Measurements from ENCODE around the gene GLO1.

Gene GLO1

DNA sequence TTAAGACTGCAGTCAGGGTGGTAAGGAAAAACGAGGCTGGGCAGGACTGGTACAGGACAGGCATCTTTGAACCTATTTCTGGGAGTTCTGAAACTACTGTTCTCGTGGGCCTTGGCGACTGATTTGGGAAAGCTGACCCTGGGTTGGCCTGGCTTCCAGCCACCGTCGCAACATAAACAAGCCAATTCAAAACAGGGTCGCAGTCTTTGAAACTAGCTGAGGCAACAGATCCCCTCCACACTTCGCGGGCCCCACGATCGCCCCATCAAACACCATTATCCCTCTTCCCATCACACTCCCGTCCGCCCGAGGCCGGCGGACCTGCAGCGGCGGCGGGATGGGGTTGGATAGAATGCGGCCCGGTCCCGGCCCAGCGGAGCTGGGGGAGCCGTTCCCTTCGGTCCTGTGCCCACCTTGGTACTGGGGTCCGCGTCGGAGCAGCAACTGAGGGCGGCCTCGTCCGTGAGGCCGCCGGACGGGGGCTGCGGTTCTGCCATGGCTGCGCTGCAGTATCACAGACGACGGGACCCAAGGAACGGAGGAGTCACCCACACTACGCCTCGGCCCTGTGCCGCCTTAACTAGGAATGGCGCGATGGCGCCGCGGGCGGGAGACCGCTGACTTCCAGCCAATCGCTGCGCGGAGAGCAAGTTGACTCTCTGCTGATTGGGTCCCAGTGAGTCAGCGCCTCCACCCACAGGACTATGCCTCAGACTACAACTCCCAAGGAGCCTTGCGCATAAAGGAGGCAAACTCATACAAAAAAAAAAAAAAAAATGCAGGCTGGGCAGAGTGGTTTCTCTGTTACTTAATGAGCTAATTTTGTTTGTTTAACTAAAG is at the start of gene GLO1:
GLO1 (minus strand) TSS at position 588 of the 840 bp plus-strand sequence; CDS start at position 497, 91 bp downstream.
- peak; percentile 96 for DNase-seq

DNA sequence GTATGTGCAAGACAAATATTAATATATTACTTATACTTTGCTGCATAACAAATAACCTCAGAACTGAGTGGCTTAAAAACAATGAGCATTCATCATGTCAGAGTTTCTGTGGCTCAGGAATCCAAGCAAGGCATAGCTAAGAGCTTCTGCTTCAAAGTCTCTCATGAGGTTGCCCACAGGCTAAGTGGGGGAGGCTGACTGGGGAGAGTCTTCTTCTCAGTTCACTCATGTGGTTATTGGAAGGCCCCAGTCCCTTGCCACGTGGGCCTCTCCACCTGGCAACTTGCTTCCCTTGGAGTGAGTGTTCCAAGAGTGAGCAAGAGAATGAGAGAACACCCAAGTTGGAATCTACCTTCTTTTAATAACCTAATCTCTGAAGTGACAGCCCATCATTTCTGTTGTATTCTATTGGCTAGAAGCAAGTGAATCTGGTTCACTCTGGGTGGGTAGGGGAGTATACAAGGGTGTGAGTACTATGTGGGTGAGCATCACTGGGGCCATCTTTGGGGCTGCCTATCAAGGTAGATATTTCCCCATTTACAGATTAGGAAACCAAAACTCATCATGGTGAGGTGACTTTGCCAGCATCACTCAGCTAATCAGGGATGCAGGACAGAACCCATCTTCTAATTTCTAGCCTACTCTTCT is 48.1 kb upstream of the GLO1 start:
- no peak for DNase-seq

DNA sequence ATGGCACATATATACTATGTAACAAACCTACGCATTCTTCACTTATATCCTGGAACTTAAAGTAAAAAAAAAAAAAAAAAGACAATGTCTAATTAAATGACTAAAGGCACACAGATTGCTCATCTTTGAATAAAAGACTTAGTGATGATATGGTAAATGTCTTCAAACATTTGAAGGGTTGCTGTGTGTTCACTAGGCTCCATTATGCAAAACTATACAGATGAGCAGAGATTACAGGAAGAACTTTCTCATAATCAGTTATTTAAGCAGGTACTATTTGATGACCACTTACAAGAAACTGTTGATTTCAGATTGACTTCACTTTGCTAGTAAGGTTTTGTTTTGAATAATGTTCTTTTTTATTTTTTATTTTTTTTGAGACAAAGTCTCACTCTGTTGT is 46.5 kb upstream of the GLO1 start:
- no peak for DNase-seq

DNA sequence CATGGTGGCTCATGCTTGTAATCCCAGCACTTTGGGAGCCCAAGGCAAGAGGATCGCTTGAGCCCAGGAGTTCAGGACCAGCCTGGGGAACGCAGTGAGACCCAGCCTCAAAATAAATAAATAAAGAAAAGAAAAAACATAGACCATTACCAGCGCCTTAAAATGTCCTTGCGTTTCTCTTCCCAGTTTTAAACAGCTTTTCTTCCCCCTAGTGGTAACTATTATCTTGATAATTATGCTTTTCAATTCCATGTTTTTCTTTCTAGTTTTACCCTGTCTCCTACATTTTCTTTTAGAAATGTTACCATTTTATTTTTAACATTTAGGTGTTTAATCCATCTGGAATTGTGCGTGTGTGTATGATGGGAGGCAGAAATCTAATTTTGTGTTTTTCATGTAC is 36.6 kb upstream of the GLO1 start:
- DNase-seq = no peak

DNA sequence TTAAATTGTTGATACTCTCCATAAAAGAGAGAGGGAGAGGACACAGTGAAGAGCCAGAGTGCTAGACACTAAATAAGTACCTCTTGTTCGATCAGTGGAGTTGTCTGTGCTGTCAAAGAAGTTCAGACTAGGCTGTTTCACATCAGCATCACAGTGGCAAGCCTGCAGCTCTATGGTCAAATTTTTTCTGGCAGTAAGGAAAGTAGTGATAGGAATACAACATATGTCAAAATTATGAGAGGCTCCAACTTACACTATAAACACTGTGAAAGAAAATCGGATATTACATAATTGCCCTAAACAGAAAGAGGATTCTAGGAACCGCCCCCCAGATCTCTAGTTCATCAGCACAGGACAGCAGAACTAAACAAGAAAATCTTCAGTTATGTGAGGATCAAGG is 35.3 kb upstream of the GLO1 start:
- no peak for DNase-seq

DNA sequence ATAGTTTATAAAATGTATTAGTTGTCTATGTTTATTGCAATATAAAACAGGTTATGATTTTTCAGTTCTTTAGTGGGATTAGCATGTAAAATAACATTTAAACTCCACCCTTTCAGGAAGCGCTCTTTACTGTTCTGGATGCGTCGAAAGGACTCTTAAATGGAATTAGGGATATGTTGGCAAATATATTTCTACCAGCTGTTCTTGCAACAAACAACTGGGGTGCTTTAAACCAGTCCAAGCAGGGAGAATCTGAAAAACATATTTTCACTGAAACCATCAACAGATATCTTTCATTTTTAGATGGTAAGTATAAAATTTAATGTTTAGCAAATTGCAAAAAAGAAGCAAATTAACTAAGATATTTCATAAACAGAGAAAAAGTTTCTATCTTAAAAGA is 34.0 kb upstream of the GLO1 start:
- no peak for DNase-seq

DNA sequence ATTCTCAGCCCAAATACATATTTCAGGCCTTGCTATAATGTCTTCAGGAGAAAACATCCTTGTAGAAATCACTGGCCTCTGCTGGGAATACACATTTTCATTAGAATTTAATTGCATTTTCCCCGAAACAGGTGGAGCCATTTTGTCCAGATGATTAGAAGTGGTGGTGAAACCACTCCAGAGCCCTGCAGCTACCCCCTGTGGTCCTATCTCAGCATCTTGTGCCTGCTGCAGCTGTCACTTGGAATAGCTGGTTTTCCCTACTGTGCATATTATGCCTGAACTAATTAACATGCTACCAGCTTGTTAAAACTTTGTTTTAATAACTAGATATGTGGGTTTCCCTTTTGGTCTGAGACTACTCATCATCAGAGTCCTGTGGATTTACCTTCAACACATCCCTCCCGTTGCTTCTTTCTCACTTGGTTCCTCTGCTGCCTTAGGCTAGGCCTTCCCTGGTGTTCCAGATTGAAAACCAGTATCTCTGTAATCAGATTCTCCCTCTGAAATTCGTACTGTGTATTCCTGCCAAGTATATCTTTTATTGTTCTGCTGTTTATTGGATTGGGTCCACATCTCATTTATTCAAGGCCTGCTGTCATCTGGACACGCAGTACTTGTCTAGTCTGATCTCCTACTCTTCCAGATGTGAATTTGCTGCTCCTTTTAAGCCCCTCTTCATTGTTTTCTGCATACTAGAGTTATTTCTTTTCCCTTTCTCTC is 27.4 kb upstream of the GLO1 start:
- no peak for DNase-seq

DNA sequence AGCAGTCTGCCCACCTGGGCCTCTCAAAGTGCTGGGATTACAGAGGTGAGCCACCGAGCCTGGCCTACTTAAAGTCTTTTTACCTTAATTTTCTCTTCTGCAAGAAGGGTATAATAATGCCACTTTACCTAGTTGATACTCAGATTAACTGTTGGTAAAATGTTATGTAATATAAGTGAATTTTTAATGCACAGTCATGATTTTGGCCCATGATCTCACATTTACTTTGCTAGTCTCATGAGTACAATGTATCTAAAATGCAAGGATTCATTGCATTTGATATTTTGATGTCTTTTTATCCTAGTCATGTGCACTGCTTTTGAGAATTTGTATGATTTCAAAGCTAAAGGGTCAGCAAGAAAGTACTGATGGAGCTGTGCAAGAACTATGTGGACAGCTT is 25.3 kb upstream of the GLO1 start:
- DNase-seq = no peak

DNA sequence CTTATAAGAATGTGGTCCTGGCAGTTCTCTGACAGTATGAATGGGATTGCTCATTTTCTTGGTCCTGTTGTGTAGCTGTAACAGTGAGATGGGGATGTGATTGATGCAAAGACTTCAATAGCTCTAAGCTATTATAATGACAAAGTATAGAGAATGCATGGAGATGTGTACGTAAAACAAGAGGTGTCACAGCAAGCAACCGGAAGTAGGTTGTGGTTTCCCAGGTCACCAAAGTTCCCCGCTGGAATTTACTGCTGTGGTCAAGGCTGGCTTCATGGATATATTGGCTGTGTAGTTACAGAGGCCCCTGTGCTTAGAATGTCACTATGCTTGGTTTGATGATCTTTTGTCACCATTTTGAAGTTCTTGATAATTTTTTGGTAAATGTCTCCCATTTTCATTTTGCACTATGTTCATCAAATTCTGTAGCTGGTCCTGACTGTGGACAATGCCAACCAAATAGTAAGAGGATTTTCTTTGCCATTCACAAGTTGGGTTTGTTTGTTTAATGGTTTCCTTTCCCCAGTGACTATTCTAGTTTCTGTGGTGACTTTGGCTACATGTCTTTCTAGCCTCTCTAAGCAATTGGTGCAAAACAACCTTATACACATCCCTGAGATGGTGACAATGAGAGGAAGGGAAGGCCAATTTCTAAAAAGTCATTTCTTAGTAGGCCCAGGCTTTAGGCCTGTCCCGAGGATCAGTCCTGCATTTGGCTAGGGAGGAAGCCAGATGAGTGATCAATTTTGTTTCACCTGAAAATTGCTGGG is 22.7 kb upstream of the GLO1 start:
- DNase-seq = no peak

DNA sequence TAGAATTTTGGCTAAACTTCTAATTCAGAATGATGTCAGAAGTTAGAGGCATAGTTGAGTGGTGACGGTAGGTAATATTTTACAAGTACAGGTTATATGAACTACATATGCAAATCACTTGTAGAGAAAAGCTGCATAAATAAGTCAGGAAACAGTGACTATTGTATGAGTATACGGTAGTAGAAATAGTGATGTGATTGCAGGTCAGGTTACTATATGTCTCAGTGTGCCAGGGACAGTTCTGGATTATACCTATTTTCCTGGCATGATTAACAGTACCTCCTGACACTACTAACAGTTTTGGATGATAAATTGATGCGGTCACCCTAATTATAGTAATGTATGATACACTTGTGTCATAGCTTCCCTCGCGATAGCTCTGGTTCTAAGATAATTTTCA is 21.4 kb upstream of the GLO1 start:
- no peak for DNase-seq

DNA sequence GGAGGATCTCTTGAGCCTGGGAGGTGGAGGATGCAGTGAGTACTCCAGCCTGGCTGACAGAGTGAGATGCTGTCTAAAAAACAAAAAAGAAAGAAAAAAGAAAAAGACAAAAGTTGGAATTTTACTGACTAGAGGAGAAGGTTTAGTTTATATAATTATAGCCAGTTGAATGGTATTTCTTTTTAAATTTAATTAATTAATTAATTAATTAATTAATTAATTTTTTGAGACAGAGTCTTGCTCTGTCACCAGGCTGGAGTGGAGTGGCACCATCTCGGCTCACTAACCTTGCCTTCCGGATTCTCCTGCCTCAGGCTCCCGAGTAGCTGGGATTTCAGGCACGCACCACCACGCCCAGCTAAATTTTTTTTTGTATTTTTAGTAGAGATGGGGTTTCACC is 20.8 kb upstream of the GLO1 start:
- DNase-seq = no peak

DNA sequence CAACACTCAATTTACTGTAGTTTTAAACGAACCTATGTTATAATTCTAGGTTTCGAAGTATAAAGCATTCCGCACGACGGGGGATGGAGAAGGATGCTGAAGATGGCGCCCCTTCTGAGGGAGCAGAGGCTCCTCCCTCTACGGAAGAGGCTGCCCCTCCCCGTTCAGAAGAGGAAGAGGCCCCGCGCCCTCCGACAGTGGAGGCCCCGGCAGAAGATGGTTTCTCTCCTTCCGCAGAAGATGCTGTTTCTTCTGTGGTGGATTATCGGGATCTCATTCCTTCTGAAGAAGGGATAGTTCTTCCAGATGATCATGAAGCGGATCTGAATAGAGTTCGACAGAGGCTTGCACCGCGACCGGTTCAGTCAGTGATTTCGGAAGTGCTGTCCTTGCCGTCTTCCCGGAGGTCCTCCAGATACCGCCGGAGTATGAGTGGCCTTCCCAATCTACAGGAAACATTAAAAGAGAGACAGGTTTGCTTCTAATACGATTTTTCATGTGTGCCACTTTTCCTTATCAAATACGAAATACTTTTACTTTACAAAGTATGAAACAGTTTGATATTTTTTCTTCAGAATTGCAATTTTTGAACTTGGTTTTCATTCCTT is 19.9 kb upstream of the GLO1 start:
- no peak for DNase-seq

DNA sequence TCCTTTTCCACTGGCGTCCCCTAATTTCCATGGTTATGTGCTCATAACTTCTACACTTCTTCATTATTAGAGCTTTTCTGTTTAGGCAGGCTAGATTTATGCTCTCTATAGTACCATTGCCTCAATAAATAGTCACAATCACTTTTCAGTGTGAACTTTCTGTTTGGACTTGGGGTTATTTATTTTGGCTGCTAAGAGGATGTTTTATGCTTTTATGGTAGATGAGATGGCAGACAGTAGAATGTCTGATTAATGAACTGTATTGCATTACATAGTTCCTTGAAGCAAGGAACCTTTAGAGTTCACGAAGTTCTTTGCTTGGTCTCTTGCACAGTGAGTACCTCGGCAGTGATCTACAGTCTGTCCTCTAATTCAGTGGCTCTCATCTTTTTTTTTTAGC is 19.1 kb upstream of the GLO1 start:
- DNase-seq = no peak

DNA sequence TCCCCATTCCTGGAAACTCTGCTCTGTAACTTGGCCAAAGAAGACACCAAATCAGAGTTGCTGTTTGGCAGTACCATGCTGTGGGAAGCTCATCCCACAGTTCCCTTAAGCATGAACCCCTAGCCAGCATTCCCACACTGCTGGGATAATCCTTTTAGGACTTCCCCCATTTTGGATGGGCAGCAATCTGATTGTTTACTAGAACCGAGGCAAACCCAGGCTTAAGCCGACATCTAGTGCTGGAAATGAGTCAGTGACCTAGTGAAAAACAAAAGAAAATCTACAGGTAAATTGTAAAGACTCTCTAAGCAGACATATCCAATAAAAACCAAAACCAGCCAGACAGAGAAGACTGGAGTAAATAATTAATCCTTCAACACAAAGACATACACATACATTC is 17.4 kb upstream of the GLO1 start:
- DNase-seq = no peak

DNA sequence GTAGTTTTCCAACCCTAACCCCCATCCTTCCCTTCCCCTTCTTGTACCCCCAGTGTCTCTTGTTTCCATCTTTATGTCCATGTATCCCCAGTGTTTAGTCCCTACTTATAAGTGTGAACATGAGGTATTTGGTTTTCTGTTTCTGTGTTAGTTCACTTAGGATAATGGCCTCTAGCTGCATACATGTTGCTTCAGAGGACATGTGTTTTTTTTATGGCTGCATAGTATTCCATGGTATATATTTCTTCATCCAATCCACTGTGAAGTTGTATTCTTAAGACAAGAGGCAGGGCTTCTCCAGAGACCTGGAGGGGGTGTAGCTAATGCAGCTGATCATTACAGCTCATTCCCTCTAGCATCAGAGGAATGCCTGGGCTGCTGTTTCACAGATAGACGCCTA is 16.4 kb upstream of the GLO1 start:
- DNase-seq = no peak

DNA sequence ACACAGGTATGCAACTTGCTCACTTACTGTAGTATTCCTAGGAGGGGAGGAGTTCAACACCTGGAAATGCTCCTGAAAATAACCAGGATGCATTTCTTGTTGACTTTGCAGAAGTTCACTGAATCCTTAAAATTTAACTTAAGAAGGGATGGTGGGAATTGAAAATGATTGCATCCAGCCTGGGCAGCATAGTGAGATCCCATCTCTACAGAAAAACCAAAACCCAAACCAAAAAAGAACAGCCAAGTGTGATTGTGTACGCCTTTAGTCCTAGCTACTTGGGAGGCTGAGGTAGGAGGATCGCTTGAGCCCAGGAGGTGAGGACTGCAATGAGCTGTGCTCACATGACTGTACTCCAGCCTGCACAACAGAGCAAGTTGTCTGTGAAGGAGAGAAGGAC is 13.9 kb upstream of the GLO1 start:
- no peak for DNase-seq

DNA sequence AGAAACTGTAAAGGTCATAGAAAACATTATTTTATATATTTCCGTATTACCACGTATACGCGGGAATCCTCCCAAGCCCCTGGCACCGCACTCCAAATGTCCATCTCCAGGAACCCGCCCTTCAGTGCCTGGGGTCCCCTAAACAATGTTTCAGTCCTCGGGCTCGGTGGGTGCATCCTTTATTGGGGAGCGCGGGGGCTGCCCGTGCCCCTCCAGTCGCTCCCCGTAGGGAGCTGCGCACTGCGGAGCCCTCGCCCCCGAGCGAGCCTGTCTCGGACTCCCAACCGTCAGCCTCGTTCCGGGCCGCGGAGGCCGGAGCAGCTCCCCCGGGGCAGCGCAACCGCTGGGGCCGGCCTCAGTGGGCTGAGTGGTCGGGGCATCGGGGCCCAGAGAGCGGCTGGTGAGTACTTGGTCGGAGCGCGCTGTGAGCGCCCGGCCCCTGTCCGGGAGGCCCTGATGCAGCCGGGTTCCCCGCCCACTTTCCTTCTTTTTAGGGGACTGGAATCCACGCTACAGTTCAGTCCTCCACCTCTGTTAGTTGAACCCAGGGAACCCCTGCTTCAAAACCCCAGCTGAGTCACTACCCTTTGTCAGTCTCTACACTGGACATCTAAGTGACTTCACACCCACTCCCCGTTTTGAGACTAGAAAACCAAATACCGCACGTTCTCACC is 12.2 kb upstream of the GLO1 start, which contains the start of gene DNAH8:
DNAH8 (plus strand) TSS at position 296 of the 674 bp plus-strand sequence. CDS start 7,499 bp downstream, outside the sequence.
- peak; percentile 10 for DNase-seq

DNA sequence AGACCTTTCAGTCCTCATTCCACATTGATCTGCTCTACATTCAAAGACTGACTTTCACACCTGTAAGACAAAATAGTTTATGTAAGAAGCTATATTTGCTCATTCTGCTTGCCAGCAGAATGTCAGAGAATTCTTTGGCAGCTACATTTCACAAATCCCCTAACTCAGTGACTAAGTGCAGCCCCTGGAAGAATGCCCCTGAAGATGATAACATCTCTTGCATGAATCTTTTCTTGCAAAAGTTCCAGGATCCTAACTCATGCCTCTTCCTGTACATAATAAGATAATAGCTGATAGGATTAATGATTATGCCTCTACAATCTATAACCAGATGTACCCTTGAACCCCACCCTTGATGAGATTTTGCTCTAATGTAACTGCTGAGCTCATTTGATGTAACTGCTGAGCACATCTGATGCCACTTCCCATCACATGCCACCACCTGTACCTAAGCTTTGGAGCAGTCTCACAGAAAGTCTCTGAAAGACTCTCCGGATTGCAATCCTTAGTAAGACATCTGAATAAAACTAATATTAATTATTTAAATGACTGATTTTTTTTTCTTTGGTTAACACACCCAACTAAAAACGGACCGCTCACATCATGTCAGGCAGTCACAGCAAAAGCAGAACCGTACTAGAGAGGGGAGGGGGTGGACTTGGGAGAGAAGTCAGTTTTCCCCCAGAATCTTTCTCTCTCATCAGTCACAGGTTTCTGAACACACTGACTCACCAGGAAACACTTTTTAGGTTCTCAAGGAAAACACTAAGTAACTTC is 11.5 kb upstream of the GLO1 start:
- no peak for DNase-seq

DNA sequence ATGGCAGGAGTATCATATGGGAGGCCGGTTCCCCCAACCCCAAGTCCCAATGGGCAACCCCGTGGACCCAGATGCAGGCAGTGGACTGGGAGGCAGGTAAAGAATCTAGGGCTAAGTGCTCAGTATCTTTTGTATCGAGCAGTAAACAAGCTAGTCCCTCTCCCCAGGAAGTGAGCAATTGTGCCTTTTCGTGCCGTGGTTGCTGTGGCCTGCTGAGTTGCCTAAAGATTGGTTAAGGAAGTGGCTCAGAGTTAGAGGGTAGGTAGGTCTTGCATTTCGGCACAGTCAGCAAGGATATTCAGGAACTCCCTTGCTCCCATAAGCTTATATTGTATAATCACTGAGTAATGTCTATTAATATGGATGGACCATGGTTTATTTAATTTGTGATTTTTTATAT is 10.9 kb upstream of the GLO1 start:
- DNase-seq = peak; percentile 64

DNA sequence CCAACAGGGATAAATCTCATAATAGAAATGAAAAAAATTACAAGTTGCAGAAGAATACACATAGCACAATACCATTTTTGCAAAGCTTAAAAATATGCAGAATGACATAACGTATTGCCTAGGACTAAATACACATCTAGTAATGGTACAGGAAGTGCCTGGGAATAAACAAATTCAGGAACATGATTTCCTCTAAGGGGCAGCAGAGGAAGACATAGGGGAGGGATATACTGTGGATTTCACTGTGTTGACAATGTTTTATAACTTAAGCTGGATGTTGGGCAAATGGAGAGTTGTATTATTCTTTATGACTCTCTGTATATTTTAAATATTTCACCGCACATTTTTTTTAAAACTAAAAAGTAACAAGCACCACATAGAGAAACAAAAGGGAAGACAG is 5.6 kb upstream of the GLO1 start:
- no peak for DNase-seq

DNA sequence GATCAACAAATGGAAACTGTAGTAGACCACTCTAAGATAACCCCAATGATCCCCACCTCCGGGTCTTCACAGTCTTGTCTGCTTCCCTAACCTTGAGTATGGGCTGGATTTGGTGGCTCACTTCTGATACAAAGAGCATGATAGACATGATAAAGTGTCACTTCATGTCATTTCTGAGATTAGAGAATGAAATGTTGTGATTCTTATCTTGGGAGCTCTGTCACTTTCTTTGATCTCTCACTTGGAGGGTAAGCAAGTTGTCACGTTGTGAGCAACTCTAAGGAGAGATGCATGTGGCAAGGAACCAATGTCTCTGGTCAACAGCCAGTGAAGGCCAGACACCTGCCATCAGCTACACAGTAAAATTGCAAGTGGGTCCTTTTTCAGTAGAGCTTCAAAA is 3.0 kb upstream of the GLO1 start:
- DNase-seq = no peak

All from CD4-positive, alpha-beta T cell treated with Interleukin-17A for 4 hours (primary cell).